Islet precursor cell (in vitro differentiated cells): ENCODE measurements around the gene CYFIP1.
A peak's percentile ranks its signal among the peaks of the same experiment; 100 is the strongest.

Experiments
- DNase-seq: peaks from one replicate; pipeline ENCODE4 v3.0.0-alpha.2; 2018

The CYFIP1 gene

DNA sequence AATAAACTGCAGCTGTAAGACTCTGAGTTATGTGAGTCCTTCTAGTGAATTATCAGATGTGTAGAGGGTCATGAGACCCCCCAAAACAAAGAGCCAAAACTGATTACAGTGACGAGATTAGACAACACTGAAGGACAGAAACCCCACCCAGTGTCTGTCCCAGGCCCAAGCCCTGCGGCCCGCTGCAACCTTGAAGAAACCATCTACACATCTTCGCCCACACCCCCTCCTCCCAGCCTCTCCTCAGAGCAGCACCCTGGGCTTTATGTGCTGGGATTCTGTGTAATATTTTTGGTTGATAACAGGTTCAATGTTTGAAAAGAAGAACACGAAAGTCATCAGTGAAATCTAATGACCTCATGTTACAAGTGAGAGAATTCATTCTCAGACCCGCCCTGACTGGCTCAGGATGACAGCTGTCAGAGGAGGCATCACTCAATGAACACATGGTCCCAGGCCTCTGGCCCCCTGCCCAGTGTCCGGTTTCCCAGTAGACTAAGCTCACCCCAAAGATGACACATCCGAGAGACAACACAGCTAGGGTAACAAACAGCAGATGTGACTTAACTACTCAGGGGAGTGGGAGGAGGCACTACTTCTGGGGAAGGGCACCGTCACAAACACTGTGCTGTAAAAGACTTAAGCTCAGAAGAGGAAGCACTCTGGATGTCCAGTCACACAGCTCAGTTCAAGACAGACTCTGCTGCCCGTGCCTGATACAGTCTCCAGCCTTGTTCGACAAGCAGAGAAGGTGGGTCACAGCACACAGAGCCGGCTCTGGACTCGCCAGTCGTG lies 92.8 kb downstream of the CYFIP1 start:
- DNase-seq, result no peak

DNA sequence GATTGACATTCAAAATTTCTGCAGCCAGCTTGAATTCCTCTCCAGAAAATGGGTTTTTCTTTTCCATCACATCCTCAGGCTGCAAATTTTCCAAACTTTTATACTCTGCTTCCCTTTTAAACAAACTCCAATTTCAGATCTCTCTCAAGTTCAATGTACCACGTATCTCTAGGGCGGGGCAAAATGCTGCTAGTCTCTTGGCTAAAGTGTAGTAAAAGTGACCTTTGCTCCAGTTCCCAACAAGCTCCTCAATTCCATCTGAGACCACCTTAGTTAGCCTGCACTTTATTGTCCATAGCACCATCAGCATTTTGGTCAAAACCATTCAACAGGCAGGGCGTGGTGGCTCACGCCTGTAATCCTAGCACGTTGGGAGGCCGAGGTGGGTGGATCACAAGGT lies 95.0 kb downstream of the CYFIP1 start:
- no peak for DNase-seq

GRCh38 chr15:22884344-22884743 lies 95.8 kb downstream of the CYFIP1 start:
- DNase-seq, result no peak

DNA sequence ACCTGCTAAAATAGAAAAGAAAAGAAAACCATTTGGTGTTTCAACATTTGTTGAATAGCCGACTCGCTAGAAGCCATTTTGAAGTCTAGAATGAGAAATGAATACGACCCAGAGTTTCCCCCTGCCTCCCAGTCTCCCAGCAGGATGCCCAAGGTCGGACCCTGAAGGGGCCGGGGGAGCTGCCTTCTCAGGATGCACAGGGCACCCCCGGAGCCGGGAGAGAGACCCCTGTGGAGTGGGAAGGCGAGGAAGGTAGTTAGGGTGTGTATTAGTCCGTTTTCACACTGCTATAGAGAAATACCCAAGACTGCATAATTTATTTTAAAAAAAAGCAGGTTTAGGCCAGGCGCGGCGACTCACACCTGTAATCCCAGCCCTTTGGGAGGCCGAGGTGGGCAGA lies 97.0 kb downstream of the CYFIP1 start:
- no peak for DNase-seq

DNA sequence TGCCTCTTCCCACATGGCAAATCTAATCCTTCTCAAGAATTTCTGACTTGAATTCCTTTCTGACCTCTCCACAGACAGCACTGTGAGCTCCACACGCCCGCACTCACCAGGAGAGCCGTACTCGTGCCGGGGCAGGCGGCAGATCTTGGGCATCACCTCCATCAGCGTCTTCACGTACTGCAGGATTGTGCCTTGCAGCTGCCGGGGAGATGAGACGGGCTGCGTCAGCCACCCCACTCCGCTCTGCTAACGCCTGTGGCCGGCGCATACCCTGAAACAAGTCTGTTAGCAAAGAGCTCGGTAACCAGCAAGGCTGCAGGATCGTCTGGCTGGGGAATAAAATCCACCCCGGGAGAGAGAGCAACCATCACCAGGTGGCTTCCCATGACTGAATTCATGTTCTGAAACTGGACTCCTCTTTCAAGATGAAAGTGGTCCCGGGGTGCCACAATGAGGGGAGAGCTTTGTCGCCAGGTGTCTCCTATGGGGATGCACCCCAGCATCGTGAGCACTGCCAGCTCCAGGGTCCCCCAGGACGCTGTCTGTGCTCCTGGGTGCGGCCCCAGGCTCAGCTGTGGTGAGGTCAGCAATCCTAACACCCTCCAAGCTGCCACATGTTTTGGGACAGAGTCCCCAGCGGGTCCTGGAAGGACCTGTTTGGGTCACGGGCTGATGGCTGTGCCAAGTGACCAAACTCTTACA lies 98.3 kb downstream of the CYFIP1 start:
- no peak for DNase-seq

GRCh38 chr15:22880981-22881738 lies 99.0 kb downstream of the CYFIP1 start:
- DNase-seq, result no peak

- DNase-seq, result no peak
Observed at GRCh38 chr15:22880068-22880980, 99.8 kb downstream of the CYFIP1 start.

GRCh38 chr15:22878103-22878502 lies 102.1 kb downstream of the CYFIP1 start:
- DNase-seq, result no peak

- no peak for DNase-seq
Observed at GRCh38 chr15:22877607-22878006, 102.6 kb downstream of the CYFIP1 start.

DNA sequence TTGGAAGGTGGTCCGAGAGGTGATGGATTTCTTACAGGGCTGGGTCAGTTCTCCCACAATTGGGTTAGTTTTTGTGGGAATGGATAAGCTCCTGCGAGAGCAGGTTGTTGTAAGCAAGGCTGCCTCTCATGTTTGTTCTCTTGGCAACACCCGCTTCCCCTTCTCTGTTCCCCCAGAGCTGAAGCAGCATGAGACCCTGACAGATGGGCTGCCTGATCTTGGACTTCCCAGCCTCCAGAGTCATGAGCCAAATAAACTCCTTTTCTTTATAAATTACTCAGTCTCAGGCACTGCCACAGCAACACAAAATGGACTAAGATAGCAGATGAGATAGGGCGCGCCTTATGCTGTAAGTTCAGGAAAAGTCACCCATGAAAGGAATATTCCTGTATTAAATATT lies 103.1 kb downstream of the CYFIP1 start:
- no peak for DNase-seq

GRCh38 chr15:22874966-22875365 lies 105.2 kb downstream of the CYFIP1 start:
- no peak for DNase-seq

- DNase-seq, result no peak
Observed at GRCh38 chr15:22874256-22874655, 105.9 kb downstream of the CYFIP1 start.

DNA sequence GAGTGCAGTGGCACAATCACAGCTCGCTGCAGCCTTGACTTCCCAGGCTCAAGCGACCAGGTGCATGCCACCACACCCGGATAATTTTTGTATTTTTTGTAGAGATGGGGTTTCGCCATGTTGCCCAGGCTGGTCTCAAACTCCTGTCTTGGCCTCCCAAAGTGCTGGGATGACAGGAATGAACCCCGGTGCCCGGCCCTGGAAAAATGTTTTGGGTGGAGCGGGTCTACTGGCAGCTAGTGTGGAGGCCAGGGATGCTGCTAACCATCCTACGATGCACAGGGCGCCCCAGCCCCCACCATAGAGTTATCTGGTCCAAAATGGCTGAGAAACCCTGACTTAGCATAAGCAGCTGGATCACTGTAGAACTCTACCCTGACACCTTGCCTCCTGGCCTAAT lies 106.3 kb downstream of the CYFIP1 start:
- DNase-seq, result no peak

GRCh38 chr15:22872936-22873701 lies 107.0 kb downstream of the CYFIP1 start:
- peak; percentile 94 for DNase-seq

DNA sequence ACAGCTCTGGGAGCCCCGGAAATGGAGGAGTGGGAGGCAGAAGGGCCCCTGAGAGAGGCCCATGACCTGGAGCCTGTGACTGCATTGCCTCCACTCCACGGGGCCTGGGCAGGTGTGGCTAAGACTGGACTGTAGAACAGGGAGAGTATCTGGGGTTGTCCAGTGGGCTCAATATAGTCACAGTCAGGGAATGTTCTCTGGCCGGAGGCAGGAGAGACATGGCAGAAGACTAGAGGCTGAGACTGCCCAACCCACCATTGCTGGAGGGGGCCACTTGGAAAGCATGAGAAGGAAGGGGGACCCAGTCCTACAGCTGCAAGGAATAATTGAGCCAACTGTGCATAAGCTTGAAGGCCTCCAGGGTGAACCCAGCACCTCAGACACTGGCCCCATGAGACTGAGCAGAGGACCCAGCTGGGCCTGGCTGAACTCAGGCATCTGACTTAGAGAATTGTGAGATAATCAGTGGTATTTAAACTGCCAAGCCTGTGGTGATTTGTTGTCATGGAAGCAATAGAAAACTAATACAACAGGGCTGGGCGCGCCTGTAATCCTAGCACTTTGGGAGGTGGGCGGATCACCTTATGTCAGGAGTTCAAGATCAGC lies 108.6 kb downstream of the CYFIP1 start:
- no peak for DNase-seq

DNA sequence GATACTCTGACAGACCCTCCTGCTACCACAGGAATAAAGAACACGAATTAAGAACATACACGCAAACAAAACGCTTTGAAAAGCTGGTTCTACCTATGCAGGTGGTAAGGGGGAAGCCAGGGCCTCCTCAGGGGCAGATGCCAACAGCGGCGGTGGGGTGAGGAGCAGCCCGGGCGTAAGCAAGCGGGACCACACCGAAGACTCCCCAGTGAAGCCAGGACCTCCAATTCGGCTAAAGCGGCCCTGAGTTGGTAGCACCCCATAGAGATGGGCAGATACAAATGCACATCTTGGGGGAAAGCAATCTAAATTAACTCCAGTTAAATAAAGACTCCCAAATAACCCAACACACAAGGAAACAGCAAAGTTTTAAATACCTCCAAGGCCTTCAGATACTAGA lies 109.3 kb downstream of the CYFIP1 start:
- DNase-seq, result no peak

DNA sequence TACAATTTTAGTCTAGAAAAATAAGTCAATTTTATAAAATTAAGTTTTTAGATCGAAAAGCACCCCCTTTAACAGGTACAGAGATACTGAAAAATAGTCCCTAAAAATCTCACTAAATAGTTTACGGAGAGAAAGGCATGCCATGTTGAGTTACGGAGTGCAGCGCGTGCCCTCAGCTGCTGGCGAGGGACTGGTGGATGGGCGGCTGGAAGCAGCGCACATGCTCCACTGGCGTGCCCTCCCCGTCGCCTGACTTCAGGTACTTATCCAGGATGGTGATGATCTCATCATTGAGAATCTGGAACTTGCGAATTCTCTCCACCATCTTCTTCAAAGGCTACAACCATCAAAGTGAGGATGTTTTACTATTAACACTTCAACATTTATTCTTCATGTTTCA lies 110.3 kb downstream of the CYFIP1 start:
- DNase-seq, result no peak

- DNase-seq, result no peak
Observed at GRCh38 chr15:22868928-22869327, 111.2 kb downstream of the CYFIP1 start.

DNA sequence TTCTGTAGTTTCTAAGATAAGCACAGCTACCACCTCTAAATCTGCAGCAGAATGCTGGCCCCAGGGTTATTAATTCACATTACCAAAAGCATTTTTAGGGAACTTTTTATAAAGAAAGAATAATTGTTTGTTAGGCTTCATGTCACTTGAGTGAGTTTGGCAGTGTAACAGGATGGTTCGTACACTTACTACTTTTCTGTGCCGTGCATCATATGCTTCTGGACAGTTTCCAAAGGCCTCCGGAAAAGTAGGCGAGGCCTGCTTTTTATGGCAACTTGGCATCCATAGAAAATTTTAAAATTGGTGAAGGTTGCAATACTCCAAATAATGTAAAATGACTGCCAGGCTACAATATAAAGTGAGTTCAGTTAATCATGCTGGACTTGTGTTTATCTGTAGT lies 111.7 kb downstream of the CYFIP1 start:
- no peak for DNase-seq

- no peak for DNase-seq
Observed at GRCh38 chr15:22867886-22868285, 112.3 kb downstream of the CYFIP1 start.

- no peak for DNase-seq
Observed at GRCh38 chr15:22866079-22866478, 114.1 kb downstream of the CYFIP1 start.
